Fibroblast of gingiva (primary cell): ENCODE data around the gene HNRNPF.
"Not testable (repeated sequence)": the region's sequence is repeated elsewhere in the genome, so short reads cannot be mapped to it uniquely, and the experiment has no call there.

Experiments used
- DNase-seq: peaks from one replicate; pipeline ENCODE4 v3.0.0-alpha.2; 2011; ENCODE audit warnings: low read depth

HNRNPF gene

DNA sequence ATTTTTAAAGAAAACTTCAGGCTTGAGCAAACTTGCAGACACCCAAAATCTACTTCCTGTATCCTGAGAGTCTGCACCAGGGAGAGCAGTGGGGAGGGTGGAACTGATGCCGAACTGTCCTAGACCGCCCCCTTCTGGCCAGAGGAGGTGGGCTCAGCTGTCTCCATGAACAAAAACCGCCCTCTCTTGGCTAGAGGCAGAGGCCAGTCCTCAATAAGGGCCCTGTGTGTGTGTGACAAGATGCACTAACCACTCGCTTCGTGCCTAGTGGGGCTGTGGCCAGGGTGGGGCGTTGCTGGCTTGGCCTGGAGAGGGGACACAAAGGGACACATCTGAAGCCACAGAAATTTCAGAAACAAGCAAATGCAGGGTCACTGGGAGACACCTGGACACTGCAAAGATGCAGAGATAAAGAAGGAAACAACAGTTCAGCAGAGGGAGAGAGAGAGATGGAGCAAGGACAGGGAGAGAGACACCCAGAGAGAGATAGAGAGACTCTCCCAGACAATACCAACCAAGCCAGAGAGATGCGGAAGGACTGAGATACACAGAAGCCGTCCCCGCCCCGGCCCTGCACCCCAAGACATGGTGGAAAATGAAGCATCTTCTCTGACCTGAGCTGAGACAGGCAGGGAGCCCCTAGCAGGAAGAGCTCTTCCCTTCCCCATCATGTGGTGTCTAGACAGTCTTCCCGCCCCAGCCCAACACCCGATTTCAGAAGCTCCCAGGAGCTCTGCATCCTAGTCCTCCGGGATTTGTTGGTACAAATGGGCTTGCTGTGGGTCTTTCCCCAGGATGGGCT is 60.3 kb downstream of the HNRNPF start:
- DNase-seq, result peak; percentile 64

DNA sequence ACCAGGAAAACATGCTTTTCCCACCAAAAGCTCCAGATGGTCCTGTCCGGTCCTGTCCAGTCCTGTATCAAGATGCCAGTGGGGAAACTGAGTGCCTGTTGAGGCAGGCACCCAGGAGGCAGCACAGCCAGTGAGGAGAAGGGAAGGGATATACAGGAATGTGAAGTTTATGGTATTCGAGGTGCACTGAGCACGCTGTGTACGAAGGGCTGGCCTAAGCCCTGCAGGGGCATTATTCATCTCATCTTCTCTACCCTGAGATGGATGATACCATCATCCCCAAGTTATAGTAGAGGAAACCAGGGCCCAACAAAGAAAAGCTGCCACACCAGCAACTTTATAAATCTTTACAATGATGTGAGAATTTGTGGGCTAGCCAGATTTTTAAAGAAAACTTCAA is 61.0 kb downstream of the HNRNPF start:
- no peak for DNase-seq

- no peak for DNase-seq
Observed at GRCh38 chr10:43344051-43344450, 64.9 kb downstream of the HNRNPF start.

GRCh38 chr10:43343126-43343525 is 65.9 kb downstream of the HNRNPF start:
- DNase-seq, result no peak

DNA sequence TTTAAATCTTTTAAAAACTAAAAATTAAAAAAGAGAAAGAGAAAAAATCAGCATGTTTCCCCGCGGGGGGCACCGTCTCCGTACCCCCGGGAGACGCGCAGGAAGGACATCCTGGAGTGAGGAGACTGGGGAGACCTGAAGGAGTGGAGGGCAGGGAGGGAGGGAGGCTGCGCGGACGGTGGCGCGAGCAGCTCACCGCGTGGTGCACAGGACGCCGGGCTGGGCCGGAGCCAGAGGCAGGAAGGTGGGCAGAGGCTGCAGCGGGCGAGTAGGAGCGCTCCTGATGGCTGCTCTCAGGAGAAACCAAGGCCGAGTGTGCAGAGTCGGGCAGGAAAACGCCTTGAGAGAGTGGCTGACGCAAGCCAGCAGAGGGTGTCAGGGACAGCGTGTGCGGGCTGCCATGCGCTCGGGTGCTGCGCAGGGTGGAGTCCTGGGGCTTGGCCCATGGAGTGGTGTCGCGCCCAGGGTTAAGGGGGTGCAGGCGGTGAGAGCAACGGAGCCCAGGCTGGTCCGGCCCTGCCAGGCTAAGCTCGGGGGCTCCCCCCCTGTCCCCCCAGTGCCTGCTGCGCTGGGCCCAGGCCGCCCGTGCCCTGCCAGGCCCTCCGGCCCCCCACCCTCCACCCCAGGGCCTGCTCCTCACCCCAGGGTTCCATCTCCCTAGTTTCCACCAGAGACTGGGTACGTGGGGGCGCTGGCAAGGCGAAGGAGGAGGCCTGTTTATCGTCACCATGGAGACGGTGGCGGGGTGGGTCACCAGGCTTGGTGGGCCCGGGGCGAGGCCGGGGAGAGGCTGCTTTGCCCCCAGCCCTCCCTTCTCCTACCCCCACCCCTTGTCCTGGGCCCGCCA is 66.5 kb downstream of the HNRNPF start:
- no peak for DNase-seq

DNA sequence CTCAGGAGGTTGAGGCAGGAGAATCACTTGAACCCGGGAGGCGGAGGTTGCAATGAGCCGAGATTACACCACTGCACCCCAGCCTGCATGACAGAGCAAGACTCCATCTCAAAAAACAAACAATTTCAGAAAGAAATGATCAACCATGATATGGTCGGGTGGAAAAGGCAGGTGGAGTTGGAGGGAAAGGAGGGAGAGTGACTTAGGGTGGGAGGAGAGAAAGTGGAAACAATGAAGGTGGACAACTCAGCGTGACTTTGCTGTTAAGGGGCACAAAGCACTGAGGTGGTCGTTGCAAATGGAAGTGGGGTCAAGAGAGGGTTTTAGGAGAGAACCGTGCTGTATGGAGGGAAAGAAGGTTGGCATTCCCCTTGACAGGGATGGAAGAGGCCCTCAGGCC is 67.5 kb downstream of the HNRNPF start:
- DNase-seq, result no peak

DNA sequence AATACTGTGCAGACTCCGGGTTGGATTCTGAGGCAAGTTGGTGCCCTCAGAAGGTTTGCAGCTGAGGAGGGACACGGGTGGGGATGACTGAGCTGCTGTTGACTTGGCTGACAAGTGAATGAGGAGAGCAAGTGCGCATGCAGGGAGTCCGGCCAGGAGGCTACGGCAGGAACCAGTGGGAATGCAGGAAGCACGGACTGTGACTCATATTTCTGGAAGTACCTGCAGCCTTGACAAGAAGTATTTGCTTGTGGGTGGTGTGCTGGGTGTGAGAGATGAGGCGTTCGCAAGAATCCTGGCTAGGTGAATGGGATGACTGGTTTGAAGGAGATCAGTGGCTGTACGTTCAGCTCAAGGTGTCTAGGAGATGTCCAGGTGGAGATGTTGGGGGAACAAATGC is 68.4 kb downstream of the HNRNPF start:
- no peak for DNase-seq

GRCh38 chr10:43340101-43340500 is 68.9 kb downstream of the HNRNPF start:
- DNase-seq, result no peak

GRCh38 chr10:43339136-43339535 is 69.8 kb downstream of the HNRNPF start:
- no peak for DNase-seq

- no peak for DNase-seq
Observed at GRCh38 chr10:43338117-43338516, 70.9 kb downstream of the HNRNPF start.

DNA sequence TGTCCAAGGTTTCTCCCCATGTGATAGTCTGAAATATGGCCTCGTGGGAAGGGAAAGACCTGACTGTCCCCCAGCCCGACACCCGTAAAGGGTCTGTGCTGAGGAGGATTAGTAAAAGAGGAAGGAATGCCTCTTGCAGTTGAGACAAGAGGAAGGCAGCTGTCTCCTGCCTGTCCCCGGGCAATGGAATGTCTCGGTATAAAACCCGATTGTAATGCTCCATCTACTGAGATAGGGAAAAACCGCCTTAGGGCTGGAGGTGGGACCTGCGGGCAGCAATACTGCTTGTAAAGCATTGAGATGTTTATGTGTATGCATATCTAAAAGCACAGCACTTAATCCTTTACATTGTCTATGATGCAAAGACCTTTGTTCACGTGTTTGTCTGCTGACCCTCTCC is 71.5 kb downstream of the HNRNPF start:
- not testable (repeated sequence) for DNase-seq

DNA sequence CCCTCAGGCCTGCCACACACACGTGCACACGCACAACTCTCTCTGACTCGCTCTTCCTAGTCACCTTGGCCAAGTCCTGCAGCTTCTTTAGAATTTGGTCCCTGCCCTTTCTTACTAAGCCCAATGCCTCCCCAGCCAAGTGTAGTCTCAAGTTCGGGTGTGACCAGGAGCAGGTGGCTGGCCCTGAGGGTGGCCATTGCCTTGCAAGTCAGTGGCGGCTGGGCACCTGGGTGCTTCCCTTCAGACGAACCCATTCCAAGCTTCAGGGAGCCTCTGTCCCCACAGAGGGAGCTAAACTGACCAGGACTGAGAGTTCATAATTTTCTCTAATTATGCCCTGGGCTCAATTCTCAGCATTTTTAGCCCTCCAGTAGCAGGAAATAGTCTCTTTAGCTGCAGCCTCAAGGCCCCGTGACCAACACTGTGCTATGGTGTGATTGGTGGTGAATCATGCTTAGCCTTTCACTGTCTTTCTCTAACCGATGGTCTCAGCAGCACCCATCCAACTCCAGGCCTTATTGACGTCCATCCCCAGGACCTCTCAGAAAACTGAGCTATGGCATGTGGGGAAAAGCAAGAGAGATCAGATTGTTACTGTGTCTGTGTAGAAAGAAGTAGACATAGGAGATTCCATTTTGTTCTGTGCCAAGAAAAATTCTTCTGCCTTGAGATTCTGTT is 72.2 kb downstream of the HNRNPF start:
- no peak for DNase-seq

- no peak for DNase-seq
Observed at GRCh38 chr10:43336061-43336460, 72.9 kb downstream of the HNRNPF start.
